Testis (tissue), 2 donors: ENCODE data around the gene LCNL1.

Source experiments
- POLR2A ChIP-seq: fragments of 450-650 bp; IDR thresholded peaks from one replicate; pipeline ENCODE4 v1.6.1; 2017; ENCODE audit warnings: antibody characterized with exemption, mild to moderate bottlenecking, moderate library complexity
- TF ChIP-seq, protein P1 (sequence below), 3 experiments: fragments of 450-650 bp in 2 of 3; fragments of 200-600 bp in 1 of 3; sonication (generic) in 1 of 3; IDR thresholded peaks; one replicate each; pipeline ENCODE4 v1.5.1; 2016 to 2019; ENCODE audit warnings: antibody characterized with exemption in 3 of 3, mild to moderate bottlenecking in 2 of 3, moderate library complexity in 1 of 3

DNA sequence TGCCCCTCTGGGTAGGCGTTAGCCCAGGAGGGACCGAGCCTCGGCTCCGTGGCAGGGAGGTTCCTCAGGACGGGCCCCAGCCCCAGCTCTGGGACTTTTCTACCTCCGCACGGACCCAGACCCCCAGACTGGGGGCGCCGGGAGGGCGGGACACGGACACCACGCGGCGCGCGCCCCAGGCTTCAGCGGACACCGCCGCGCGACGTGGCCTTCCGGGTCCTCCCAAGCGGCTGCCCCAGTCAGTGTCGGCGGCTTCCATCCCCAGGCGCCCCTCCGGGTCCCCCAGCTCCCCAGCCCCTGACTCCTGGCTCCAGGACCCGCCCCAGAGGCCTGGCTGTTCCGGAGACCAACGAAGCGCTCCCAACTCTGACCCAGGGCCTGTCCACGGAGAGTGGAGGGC is 3.1 kb downstream of the LCNL1 start:
- TF ChIP-seq, protein P1, sequence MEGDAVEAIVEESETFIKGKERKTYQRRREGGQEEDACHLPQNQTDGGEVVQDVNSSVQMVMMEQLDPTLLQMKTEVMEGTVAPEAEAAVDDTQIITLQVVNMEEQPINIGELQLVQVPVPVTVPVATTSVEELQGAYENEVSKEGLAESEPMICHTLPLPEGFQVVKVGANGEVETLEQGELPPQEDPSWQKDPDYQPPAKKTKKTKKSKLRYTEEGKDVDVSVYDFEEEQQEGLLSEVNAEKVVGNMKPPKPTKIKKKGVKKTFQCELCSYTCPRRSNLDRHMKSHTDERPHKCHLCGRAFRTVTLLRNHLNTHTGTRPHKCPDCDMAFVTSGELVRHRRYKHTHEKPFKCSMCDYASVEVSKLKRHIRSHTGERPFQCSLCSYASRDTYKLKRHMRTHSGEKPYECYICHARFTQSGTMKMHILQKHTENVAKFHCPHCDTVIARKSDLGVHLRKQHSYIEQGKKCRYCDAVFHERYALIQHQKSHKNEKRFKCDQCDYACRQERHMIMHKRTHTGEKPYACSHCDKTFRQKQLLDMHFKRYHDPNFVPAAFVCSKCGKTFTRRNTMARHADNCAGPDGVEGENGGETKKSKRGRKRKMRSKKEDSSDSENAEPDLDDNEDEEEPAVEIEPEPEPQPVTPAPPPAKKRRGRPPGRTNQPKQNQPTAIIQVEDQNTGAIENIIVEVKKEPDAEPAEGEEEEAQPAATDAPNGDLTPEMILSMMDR (IDR thresholded peaks at IDR 0.05): no peak
- TF ChIP-seq POLR2A: no peak
